Endodermal cell (in vitro differentiated cells): ENCODE data around the gene SFMBT2. TPM values are rescaled to one million over a fixed set of nuclear protein-coding genes. Genes with fewer than 3 reads are reported as not detected.

Source experiments
- DNase-seq: peaks from one replicate; pipeline ENCODE4 v3.0.0-alpha.2; 2017
- H3K27ac ChIP-seq: 2 replicates; pipeline ENCODE4 v1.5.1; 2013; ENCODE audit warnings: mild to moderate bottlenecking, low read depth, low read length, moderate library complexity
- H3K27me3 ChIP-seq: 2 replicates; pipeline ENCODE4 v1.6.1; 2013; ENCODE audit warnings: mild to moderate bottlenecking, low read length, moderate library complexity; ENCODE audit not compliant: insufficient read depth, control insufficient read depth, poor library complexity, severe bottlenecking
- H3K36me3 ChIP-seq: 2 replicates; pipeline ENCODE4 v1.7.0; 2013; ENCODE audit warnings: mild to moderate bottlenecking, low read length, moderate library complexity; ENCODE audit not compliant: control insufficient read depth, insufficient read depth
- H3K4me1 ChIP-seq: one replicate; pipeline ENCODE4 v1.7.0; 2013; ENCODE audit warnings: low read length; ENCODE audit not compliant: control insufficient read depth, insufficient read depth
- H3K4me3 ChIP-seq: 2 replicates; pipeline ENCODE4 v1.5.1; 2013; ENCODE audit warnings: mild to moderate bottlenecking, low read length, moderate library complexity
- H3K9ac ChIP-seq: 2 replicates; pipeline ENCODE4 v1.6.1; 2013; ENCODE audit warnings: mild to moderate bottlenecking, low read length, moderate library complexity; ENCODE audit not compliant: poor library complexity, severe bottlenecking; ENCODE audit errors: extremely low read depth
- H3K9me3 ChIP-seq: 2 replicates; pipeline ENCODE4 v1.6.1; 2013; ENCODE audit warnings: mild to moderate bottlenecking, low read length, moderate library complexity; ENCODE audit not compliant: control insufficient read depth
- H3K27ac Mint-ChIP-seq: 2 replicates; pipeline ENCODE4 v1.8.0; 2020; ENCODE audit warnings: mixed read lengths
- H3K27me3 Mint-ChIP-seq: 2 replicates; pipeline ENCODE4 v1.8.0; 2021; ENCODE audit warnings: mild to moderate bottlenecking, mixed read lengths; ENCODE audit not compliant: insufficient read depth
- H3K36me3 Mint-ChIP-seq: 2 replicates; pipeline ENCODE4 v1.8.0; 2020; ENCODE audit warnings: low read depth, mixed read lengths
- H3K4me1 Mint-ChIP-seq: 2 replicates; pipeline ENCODE4 v1.8.0; 2020; ENCODE audit warnings: mixed read lengths
- H3K4me3 Mint-ChIP-seq: 2 replicates; pipeline ENCODE4 v1.8.0; 2020; ENCODE audit warnings: mild to moderate bottlenecking, moderate library complexity, mixed read lengths
- H3K9me3 Mint-ChIP-seq: 2 replicates; pipeline ENCODE4 v1.8.0; 2020; ENCODE audit warnings: mild to moderate bottlenecking, mixed read lengths
- CTCF ChIP-seq: fragments of 200-600 bp; sonication (generic); conservative IDR thresholded peaks from 2 replicates; pipeline ENCODE4 v1.5.0; 2021; ENCODE audit warnings: antibody characterized with exemption, mild to moderate bottlenecking
- WGBS, 2 experiments: methylation state at CpG; one replicate each; pipeline versions ENCODE4 v1.1.5 to v1.1.7; 2013; ENCODE audit warnings: missing lambda C conversion rate in 2 of 2, mixed read lengths in 1 of 2; ENCODE audit not compliant: insufficient coverage in 1 of 2, insufficient read length in 1 of 2; 5-methylcytosine and 5-hydroxymethylcytosine counted together
- total RNA-seq, 2 donors: library from RNA; stranded (reverse); fragmentation: NEBNext Ultra II Directional in 1 of 2; extraction: Animal tissue kit (Norgen Biotek cat#: 25700) in 1 of 2; gene quantifications; 2 replicates in 1 of 2; 3 replicates in 1 of 2; pipeline ENCODE4 v1.2.1, GENCODE V29; 2021

SFMBT2 gene
- total RNA-seq, 2 donors from 2014 or later: 3.9 to 5.3 TPM

GRCh38 chr10:7405637-7406036, 5.2 kb downstream of the SFMBT2 start:
- no peak overlapping the region for H3K27ac Mint-ChIP-seq
- H3K4me3 ChIP-seq: no peak overlapping the region
- H3K36me3 Mint-ChIP-seq: no peaks in the 10 kb centered on the region
- DNase-seq: no peak
- peaks cover 37% of the 10 kb centered on the region for H3K4me1 Mint-ChIP-seq
- H3K4me3 Mint-ChIP-seq: no peak overlapping the region
- WGBS, 2 experiments: 94% methylated on average over 4 of the region's 4 CpGs; no CpG with 5 or more reads in 1 of the 2 experiments
- H3K27ac ChIP-seq: no peak overlapping the region
- peaks cover 44% of the 10 kb centered on the region for H3K27me3 Mint-ChIP-seq
- H3K9me3 ChIP-seq: no peaks in the 10 kb centered on the region
- H3K9me3 Mint-ChIP-seq: no peaks in the 10 kb centered on the region
- H3K9ac ChIP-seq: no peak overlapping the region
- H3K27me3 ChIP-seq: peaks cover 39% of the 10 kb centered on the region
- TF ChIP-seq CTCF: no peak
- H3K4me1 ChIP-seq: no peaks in the 10 kb centered on the region
- H3K36me3 ChIP-seq: no peaks in the 10 kb centered on the region

- Mint-ChIP-seq H3K36me3 (no peaks in the 10 kb centered on the region), H3K9me3 (no peaks in the 10 kb centered on the region)
- no peak overlapping the region for H3K4me3 ChIP-seq
These were observed 7.2 kb downstream of the SFMBT2 start for GRCh38 chr10:7403620-7404019.

GRCh38 chr10:7401782-7402181, 9.1 kb downstream of the SFMBT2 start:
- H3K36me3 ChIP-seq: no peaks in the 10 kb centered on the region
- no peak overlapping the region for H3K9ac ChIP-seq
- Mint-ChIP-seq H3K4me3 (no peak overlapping the region), H3K27ac (no peak overlapping the region), H3K27me3 (peaks cover 10% of the 10 kb centered on the region), H3K36me3 (no peaks in the 10 kb centered on the region), H3K9me3 (no peaks in the 10 kb centered on the region), H3K4me1 (peaks cover 25% of the 10 kb centered on the region)
- no peak for TF ChIP-seq CTCF
- H3K27me3 ChIP-seq: peaks cover 3% of the 10 kb centered on the region
- no peaks in the 10 kb centered on the region for H3K4me1 ChIP-seq
- H3K4me3 ChIP-seq: no peak overlapping the region
- H3K27ac ChIP-seq: no peak overlapping the region
- H3K9me3 ChIP-seq: no peaks in the 10 kb centered on the region
- 91 to 95% methylated on average over 3 to 8 of the region's 8 CpGs for WGBS, 2 experiments
- no peak for DNase-seq

More at GRCh38 chr10:7403620-7404019, 7.2 kb downstream of the SFMBT2 start:
- Mint-ChIP-seq H3K27ac (no peak overlapping the region), H3K27me3 (peaks cover 26% of the 10 kb centered on the region), H3K4me3 (no peak overlapping the region), H3K4me1 (peaks cover 28% of the 10 kb centered on the region)
- no peak overlapping the region for H3K9ac ChIP-seq
- no peak for DNase-seq
- H3K4me1 ChIP-seq: no peaks in the 10 kb centered on the region
- peaks cover 22% of the 10 kb centered on the region for H3K27me3 ChIP-seq
- no peak for TF ChIP-seq CTCF
- H3K36me3 ChIP-seq: no peaks in the 10 kb centered on the region
- no peaks in the 10 kb centered on the region for H3K9me3 ChIP-seq
- H3K27ac ChIP-seq: no peak overlapping the region
- WGBS, 2 experiments: no CpG with 5 or more reads among the region's 1 CpG
